A549 (cell line): Measurements from ENCODE around the gene MYH7B.

Source experiments
- TP53 ChIP-seq: fragments of 250-450 bp; sonication (Bioruptor Pico); IDR thresholded peaks from 2 replicates; pipeline ENCODE4 v1.5.0; 2021; ENCODE audit warnings: mild to moderate bottlenecking, moderate library complexity
- TF ChIP-seq, protein P1 (sequence below): fragments of >200 bp; sonication (Bioruptor Twin); formaldehyde crosslinking; IDR thresholded peaks from 3 replicates; pipeline ENCODE4 v1.5.1; 2016

DNA sequence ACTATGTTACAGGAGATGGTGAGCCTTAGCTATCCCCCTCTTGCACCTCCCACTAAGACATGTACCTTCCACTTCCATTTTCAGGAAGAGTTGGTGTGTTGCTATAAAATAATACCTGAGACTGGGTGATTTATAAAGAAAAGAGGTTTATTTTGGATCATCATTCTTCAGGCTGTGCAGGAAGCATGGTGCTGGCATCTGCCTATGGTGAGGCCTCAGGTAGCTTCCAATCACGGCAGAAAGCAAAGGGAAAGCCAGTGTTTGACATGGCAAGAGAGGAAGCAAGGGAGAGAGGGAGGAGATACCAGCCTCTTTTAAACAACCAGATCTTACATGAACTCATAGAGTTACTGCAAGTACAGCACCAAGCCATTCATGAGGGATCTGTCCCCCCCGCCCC is 32.3 kb upstream of the MYH7B start:
- TF ChIP-seq, protein P1, sequence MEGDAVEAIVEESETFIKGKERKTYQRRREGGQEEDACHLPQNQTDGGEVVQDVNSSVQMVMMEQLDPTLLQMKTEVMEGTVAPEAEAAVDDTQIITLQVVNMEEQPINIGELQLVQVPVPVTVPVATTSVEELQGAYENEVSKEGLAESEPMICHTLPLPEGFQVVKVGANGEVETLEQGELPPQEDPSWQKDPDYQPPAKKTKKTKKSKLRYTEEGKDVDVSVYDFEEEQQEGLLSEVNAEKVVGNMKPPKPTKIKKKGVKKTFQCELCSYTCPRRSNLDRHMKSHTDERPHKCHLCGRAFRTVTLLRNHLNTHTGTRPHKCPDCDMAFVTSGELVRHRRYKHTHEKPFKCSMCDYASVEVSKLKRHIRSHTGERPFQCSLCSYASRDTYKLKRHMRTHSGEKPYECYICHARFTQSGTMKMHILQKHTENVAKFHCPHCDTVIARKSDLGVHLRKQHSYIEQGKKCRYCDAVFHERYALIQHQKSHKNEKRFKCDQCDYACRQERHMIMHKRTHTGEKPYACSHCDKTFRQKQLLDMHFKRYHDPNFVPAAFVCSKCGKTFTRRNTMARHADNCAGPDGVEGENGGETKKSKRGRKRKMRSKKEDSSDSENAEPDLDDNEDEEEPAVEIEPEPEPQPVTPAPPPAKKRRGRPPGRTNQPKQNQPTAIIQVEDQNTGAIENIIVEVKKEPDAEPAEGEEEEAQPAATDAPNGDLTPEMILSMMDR = no peak
- no peak for TF ChIP-seq TP53 (CRISPR knock-in tag)
